GM18909 (cell line): ENCODE measurements around the gene SLC4A2.
A peak's percentile ranks its signal among the peaks of the same experiment; 100 is the strongest.
"Not testable (repeated sequence)": the region's sequence is repeated elsewhere in the genome, so short reads cannot be mapped to it uniquely, and the experiment has no call there.

Experiments
- ATAC-seq: cut with Tn5 transposase; IDR thresholded peaks from one replicate; pipeline ENCODE4 v1.9.1; 2021; ENCODE audit warnings: mild to moderate bottlenecking; ENCODE audit not compliant: unreplicated experiment, poor library complexity

The SLC4A2 gene, protein sequence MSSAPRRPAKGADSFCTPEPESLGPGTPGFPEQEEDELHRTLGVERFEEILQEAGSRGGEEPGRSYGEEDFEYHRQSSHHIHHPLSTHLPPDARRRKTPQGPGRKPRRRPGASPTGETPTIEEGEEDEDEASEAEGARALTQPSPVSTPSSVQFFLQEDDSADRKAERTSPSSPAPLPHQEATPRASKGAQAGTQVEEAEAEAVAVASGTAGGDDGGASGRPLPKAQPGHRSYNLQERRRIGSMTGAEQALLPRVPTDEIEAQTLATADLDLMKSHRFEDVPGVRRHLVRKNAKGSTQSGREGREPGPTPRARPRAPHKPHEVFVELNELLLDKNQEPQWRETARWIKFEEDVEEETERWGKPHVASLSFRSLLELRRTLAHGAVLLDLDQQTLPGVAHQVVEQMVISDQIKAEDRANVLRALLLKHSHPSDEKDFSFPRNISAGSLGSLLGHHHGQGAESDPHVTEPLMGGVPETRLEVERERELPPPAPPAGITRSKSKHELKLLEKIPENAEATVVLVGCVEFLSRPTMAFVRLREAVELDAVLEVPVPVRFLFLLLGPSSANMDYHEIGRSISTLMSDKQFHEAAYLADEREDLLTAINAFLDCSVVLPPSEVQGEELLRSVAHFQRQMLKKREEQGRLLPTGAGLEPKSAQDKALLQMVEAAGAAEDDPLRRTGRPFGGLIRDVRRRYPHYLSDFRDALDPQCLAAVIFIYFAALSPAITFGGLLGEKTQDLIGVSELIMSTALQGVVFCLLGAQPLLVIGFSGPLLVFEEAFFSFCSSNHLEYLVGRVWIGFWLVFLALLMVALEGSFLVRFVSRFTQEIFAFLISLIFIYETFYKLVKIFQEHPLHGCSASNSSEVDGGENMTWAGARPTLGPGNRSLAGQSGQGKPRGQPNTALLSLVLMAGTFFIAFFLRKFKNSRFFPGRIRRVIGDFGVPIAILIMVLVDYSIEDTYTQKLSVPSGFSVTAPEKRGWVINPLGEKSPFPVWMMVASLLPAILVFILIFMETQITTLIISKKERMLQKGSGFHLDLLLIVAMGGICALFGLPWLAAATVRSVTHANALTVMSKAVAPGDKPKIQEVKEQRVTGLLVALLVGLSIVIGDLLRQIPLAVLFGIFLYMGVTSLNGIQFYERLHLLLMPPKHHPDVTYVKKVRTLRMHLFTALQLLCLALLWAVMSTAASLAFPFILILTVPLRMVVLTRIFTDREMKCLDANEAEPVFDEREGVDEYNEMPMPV

DNA sequence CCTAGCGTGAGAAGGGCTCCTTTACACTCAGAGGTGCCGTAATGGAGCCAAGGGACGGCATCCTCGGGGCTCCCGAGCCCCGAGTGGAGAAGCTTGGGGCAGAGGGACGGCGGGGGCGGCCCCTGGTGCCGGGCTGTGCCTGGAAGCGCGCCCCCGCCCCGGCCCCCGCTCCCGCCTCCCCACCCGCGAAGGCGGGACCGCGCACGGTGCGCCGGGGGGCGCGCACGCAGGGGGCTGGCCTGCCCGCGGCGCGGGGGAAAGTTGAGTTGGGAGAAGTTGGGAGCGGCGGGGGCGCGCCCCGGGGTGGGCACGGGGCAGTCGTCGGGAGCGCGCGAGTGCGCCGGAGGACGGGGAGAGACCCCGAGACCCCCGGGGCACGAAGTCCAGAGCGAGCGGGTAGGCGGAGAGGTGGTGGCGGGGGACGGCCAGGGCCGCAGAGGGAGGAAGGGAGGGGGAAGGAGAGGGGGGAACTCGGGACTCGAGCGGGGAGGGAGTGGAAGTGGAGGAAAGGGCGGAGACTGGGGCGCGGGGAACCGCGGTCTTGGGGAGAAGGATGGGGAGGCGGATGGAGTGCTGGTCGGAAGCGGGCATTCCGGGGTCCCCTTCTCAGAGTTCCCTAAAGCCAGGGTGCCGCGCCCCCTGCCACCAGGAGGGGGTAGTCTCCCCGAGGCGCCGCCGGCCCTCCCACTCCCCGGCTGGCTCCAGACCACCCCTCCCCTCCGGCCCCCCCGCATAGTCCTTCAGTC is at the start of gene SLC4A2:
TSS of gene SLC4A2 (plus strand) at position 223 of the 746 bp plus-strand sequence. CDS start 2,399 bp downstream, outside the sequence.
- ATAC-seq: peak; percentile 38

DNA sequence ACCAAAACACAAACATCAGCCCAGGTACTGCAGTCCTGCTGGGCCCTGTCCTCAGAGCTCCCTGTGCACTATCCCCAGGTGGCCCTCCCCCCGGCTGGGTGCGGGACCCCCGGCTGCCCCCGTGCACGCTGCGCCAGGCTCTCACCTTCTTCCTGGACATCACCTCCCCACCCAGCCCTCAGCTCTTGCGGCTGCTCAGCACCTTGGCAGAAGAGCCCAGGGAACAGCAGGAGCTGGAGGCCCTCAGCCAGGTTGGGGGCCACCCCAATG is 49.4 kb upstream of the SLC4A2 start:
- no peak for ATAC-seq

DNA sequence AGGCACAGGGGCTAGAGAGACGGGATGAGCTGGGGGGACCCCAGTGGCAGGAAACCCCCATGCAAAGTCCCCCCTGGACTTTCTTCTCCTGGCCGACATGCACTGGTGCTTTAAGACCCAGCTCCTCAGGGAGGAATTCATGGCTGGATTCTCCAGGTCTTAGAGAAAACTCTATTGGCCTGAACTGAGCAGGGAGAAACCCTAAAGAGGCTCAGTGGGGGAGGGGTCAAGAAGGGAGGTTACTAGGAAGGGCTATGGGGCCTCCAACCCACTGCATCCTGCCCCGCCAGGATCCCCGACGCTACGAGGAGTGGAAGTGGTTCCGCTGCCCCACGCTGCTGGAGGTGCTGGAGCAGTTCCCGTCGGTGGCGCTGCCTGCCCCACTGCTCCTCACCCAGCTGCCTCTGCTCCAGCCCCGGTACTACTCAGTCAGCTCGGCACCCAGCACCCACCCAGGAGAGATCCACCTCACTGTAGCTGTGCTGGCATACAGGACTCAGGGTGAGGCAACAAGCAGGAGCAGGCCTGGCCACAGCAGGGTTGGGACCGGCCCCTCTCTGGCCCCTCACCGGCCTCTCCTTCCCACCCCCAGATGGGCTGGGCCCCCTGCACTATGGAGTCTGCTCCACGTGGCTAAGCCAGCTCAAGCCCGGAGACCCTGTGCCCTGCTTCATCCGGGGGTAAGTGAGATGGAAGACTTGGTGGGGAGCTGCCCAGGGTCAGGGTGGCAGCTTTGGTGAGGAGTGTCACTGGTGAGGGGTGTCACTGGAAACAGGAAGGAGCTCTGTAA is 48.9 kb upstream of the SLC4A2 start:
- no peak for ATAC-seq

DNA sequence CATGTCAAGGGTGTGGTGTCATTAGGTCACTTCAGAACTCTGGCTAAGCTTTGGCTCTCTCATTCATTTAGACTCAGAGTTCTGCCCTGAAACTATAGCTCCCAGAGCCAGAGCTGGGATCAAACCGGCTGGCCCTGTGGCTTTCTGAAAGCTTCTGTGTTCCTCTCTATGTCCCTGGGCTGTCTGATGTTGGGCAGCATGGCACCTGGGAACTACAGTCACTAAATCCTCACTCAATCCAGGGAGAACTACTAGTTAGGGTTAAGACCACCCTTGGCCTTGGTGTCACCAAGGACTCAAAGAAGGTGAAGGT is 48.3 kb upstream of the SLC4A2 start:
- no peak for ATAC-seq

DNA sequence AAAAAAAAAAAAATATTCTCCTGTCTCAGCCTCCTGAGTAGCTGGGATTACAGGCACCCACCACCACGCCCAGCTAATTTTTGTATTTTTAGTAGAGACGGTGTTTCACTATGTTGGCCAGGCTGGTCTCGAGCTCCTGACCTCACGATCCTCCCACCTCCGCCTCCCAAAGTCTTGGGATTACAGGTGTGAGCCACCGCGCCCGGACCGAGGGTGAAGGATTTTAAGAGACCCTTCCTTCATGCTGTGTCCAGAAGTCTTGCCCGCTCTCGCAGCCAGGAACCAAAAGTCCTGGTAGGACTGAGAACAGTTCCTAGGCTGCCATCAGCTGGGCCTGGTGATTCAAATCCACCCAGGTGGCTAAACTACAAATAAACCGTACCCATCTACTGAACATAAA is 47.8 kb upstream of the SLC4A2 start:
- ATAC-seq: not testable (repeated sequence)

DNA sequence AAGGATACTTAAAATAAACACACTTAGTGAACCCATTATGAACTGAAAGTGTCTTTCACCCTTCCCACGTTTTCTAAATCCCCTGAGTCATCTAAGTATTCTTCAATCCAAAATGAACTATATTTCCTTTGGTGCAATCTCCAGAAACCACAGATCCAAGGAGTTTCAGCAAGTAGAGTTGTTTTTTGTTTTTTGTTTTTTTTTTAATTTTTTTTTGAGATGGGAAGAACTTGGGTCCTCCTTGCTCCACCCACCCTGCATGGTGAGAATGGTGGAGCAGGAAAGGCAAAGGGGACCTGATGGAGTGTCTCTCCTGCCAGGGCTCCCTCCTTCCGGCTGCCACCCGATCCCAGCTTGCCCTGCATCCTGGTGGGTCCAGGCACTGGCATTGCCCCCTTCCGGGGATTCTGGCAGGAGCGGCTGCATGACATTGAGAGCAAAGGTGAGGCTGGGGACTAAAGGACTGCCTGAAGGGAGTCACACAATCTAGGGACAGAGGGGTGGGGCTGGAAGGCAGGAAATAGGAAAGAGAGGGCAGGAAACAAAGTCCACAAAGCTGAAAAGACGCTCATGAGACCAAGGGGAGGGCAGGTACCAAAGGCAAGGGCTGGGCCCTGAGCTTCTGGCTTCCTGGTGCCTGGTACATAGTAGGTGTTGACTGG is 47.2 kb upstream of the SLC4A2 start:
- no peak for ATAC-seq

DNA sequence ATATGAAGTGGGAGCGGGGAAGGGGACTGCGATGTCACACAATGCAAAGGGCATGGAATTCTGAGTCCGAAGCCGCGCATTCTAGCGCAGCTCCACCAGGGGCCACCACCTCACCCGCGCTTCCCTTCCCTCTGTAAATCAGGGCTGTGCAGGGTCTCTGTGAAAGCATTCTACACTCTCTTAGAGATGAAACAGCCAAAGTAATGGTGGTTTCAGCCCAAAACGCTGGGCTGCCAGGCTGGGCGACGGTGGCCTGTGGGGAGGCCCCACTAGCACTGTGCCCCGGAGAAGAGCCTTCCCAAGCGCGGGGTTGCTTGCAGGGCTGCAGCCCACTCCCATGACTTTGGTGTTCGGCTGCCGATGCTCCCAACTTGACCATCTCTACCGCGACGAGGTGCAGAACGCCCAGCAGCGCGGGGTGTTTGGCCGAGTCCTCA is 46.5 kb upstream of the SLC4A2 start:
- ATAC-seq: no peak

DNA sequence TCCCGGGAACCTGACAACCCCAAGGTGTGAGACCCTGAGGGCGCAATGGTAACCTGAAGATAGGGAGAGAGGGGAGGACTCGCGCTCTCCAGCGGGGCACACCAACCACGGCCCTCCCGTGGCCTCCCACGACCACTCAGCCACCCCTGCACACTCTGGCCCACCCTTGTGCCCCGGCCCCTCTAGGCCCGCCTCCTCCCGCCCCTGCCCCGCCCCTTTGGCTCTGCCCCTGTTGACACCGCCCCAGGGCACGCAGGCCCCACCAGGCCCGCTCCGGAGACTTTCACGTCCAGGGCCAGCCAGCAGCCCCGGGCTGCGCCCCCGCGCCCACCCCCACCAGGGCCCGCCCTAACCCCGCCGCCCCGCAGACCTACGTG is 46.0 kb upstream of the SLC4A2 start:
- ATAC-seq: no peak

DNA sequence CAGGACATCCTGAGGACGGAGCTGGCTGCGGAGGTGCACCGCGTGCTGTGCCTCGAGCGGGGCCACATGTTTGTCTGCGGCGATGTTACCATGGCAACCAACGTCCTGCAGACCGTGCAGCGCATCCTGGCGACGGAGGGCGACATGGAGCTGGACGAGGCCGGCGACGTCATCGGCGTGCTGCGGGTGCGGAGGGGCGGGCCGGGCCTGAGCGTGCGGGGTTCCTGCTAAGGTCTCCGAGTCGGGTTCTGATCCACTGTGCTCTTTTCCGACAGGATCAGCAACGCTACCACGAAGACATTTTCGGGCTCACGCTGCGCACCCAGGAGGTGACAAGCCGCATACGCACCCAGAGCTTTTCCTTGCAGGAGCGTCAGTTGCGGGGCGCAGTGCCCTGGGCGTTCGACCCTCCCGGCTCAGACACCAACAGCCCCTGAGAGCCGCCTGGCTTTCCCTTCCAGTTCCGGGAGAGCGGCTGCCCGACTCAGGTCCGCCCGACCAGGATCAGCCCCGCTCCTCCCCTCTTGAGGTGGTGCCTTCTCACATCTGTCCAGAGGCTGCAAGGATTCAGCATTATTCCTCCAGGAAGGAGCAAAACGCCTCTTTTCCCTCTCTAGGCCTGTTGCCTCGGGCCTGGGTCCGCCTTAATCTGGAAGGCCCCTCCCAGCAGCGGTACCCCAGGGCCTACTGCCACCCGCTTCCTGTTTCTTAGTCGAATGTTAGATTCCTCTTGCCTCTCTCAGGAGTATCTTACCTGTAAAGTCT is 45.5 kb upstream of the SLC4A2 start:
- ATAC-seq: peak; percentile 48

DNA sequence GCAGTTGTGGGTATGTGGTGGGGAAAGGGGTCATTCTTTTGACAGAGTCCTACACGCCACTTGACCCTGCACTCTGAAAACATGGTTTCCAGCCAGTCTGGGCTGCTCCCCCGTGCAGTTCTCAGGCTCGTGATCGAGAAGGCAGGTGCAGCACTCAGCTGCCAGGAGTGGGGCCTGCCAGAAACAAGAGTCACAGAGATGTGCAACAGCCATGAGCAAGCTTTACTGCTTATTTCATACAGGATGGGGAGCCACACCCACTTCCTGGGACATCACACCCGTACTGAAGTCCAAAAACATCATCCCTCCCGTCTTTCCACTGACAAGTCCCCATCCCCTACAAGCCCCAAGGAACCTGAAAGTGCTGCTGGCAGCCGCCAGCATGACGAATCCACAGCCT is 44.4 kb upstream of the SLC4A2 start:
- ATAC-seq: no peak

DNA sequence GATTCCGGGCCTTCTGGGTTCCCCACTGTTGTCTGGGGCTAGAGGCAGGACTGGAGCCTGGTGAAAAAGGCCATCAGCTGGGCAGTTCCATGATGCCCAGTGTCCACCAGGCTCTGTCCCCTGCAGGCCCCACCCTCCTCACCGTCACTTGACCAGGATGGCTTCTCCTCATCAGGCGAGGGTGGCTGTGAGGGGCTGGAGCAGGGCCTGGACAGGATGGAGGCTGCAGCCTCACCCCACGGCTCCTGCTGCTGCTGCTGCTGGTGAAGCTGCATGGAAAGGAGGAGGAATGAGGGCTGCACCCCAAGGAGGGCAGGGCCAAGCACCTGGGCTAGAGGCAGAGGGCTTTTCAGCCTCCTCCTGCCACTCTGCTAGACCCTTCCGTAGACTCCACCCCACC is 43.4 kb upstream of the SLC4A2 start:
- no peak for ATAC-seq

DNA sequence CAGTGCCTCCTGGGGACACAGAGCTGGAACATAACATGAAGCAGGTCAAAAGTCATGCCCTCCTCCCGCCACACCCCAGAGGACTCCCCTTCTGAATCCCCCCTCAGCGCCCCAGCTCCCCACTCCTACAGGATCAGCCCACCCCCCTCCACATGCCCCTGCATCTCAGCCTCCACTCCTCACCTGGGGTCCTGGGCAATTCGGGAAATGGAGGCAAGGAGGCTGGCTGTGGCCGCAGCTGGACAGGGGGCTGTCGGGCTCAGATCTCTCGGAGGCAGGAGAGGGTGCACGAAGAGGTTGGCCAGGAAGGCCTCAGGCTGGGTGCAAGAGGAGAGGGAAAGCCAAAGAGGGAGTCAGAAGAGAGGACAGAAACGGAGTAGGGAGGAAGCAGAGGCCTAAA is 42.9 kb upstream of the SLC4A2 start:
- ATAC-seq: no peak

DNA sequence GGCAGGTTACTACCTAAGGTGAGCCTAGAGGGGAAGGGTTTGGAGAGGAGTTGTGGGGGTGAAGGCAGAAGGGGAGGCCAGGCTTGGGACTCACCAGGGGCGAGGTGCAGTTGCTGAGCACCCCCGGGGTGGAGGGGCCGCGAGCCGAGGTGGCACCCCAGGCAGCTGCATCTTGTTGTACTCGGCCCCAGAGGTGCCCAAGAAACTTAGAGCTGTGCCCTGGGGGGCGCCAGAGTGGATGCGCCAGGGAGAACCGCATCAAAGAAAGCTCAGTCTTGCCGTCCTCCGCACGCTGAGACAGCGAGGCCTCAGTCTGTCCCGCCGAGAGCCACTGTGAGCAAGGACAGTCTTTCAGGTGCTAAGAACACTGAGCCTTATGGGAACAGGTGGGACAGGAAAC is 42.4 kb upstream of the SLC4A2 start:
- ATAC-seq: no peak

DNA sequence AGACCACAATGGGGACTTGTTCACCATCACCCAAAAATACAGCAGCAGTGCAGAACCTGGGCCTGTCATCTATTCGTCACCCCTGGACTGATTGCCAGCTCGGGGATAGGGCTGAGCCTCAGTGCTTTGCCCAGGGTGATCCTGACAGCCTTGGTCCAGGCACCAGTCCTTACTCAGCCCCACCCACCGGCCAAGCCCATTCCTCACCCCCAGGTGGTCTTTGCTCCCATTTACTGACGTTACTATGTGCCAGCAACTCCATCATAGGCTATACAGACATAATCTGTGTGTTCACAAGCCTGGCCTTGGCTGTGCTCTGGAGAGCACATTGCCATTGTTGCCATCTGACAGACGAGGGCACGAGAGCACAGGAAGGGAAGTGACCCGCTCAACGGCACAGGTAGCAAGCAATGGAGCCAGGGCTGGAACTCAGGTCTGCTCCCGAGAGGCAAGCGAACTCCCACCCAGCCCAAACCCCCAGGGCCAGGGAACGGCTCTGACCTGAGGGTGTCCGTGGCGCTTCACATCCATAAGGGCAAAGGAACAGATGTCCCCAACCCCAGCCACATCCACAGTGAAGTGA is 41.9 kb upstream of the SLC4A2 start:
- no peak for ATAC-seq

DNA sequence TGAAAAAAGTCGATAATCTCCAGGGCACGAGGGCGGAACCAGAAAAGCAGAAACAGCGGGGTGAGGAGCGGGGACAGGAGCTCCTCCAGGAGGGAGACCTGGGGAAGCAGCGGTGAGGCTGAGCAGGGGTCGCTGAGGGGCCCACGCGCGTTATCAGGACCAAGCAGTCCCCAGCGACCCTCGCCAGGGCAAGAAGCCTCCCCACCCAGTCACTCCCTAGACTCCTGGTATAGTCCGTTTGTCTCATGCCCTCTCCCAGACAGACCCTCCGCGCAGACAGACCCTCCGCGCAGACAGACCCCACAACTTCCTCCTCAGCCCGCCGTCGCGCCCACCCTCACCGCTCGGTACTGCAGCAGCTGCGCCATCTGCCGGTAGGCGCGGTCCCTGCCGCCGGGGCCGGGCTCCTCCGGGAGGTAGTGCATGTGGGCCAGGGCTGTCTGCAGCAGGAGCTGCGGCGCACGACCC is 41.4 kb upstream of the SLC4A2 start:
- peak; percentile 58 for ATAC-seq

DNA sequence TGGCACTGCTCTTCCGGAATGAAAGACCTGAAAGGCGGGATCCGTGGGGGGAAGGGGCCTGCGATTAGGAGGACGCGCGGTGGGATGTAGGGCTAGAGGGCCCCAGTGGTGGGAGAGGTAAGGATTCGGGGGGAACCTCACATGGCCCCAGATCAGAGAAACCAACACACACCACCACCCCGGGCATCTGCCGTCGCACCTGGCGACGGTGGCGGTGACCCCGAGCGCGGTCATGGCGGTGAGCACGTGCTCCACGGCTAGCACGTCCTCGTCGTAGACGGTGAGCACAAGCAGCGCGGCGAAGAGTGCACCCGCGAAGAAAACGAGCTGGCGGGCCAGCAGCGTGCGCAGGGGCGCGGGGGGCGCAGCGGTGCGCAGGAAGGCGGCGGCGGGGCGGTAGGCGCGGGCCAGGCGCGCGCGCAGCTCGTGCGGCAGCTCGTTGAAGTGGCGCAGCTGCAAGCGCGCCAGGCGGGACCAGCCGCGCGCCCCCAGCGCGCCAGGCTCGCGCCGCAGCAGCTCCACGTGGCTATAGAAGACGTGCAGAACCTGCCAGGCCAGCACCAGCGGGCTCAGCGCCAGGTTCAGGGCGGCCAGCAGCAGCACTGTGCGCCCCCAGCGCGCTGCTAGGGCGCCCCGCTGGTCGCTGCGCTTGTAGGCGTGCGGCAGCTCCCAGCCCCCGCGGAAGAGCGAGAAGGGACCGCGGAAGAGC is 40.8 kb upstream of the SLC4A2 start:
- no peak for ATAC-seq

DNA sequence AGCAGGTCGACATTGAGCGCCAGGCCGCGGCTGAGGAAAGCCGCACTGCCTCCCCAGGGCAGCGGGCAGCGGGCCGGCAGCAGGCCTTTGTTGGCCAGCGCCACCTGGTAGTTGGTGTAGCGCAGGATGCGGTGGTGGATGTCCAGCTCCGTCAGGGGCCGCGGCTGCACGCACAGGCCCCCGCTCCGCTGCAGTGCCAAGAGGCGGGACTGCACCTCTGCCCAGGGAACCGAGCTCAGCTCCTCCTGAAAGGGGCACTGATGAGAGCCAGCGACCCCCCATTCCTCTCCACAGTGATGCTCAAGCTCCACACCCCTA is 40.3 kb upstream of the SLC4A2 start:
- ATAC-seq: no peak

DNA sequence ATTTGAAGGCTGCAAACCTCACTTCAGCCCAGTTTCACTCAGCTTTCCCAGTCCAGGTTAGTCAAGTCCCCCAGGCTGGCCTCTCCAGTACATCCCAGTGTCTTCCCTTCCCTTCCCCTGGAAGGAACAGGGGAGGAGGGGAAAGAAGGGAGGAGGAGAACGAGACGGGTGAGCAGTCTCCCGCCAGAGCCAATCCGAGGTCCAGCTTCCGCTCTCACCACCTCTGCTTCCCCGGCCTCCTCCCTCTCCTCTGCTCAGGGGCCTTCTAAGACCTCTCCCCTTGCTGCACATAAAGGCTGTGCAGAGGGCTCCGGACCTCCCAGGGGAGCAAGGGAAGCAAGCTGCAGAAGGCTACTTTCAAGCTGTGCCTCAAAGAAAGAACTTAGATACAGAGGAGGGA is 39.2 kb upstream of the SLC4A2 start:
- no peak for ATAC-seq
